ENCODE results near the gene TTLL6.

DNA sequence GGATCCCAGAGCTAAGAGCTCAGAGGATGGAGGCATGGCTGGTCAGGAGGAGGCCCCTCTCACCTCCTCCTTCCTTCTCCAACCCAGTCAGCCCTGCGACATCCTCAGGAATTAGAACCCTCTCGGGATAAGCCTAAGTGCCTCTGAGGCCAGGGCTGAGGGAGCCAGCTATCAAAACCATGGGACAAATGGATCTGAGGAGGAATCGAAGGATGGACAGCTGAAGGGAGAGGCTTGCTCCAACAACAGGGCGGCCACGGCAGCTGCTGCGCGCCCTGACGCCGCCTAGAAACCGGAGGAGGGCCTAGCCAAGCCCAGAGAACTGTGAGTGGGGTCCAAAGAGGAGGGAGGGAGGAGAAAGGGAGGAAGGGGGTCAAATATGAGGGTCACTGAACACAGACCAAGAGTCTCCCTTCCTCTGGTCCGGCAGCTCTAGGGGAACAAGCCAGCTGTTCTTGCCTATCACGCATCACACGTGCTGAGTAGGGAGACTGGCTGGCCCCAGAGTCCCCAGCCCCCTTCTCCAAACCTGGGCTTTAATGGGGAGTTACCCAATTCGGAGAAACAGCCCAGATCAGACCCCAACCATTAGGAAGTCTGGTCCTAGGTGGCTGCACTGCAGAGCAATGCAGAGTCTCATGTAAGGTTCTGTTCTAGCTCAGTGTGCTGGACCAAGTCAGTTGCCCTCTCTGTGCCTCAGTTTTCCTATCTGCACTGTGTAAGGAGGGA is 82.5 kb downstream of the TTLL6 start:
- TF ChIP-seq, protein P1, sequence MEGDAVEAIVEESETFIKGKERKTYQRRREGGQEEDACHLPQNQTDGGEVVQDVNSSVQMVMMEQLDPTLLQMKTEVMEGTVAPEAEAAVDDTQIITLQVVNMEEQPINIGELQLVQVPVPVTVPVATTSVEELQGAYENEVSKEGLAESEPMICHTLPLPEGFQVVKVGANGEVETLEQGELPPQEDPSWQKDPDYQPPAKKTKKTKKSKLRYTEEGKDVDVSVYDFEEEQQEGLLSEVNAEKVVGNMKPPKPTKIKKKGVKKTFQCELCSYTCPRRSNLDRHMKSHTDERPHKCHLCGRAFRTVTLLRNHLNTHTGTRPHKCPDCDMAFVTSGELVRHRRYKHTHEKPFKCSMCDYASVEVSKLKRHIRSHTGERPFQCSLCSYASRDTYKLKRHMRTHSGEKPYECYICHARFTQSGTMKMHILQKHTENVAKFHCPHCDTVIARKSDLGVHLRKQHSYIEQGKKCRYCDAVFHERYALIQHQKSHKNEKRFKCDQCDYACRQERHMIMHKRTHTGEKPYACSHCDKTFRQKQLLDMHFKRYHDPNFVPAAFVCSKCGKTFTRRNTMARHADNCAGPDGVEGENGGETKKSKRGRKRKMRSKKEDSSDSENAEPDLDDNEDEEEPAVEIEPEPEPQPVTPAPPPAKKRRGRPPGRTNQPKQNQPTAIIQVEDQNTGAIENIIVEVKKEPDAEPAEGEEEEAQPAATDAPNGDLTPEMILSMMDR (IDR thresholded peaks at IDR 0.05) = no peak
- TF ChIP-seq POLR2A (IDR thresholded peaks at IDR 0.05) = no peak

Measured in body of pancreas (tissue), 4 donors.